ENCODE measurements around the gene NKX3-2.

GRCh38 chr4:13526658-13527057 lies 17.6 kb downstream of the NKX3-2 start:
- TF ChIP-seq POLR2A (IDR thresholded peaks at IDR 0.05) (no peak), CTCF (IDR thresholded peaks at IDR 0.05) (no peak)

All from testis (tissue), 2 donors.